ENCODE data around the gene CAPNS2. TPM values are rescaled to one million over a fixed set of nuclear protein-coding genes. Genes with fewer than 3 reads are reported as not detected.
"Not testable (repeated sequence)": the region's sequence is repeated elsewhere in the genome, so short reads cannot be mapped to it uniquely, and the experiment has no call there.

The CAPNS2 gene
- total RNA-seq, 1 donor from 2014 or later, result not detected

DNA sequence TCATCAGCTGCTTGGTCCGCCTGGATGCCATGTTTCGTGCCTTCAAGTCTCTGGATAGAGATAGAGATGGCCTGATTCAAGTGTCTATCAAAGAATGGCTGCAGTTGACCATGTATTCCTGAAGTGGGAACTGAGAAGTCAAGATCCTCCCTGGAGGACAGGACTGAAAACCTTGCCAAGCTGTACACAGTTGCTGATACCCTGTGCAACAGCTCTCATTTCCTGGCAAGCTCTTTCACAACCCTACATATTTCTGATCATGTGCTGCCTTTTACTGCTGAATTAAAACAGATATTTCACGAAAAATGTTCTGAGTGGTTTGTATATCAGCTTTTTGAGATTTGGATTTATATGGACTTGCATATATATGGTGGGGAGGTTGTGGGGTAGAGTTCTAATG, 898 bp downstream of the CAPNS2 start:
- intact Hi-C loops (cut with micrococcal nuclease), result no loop called here

DNA sequence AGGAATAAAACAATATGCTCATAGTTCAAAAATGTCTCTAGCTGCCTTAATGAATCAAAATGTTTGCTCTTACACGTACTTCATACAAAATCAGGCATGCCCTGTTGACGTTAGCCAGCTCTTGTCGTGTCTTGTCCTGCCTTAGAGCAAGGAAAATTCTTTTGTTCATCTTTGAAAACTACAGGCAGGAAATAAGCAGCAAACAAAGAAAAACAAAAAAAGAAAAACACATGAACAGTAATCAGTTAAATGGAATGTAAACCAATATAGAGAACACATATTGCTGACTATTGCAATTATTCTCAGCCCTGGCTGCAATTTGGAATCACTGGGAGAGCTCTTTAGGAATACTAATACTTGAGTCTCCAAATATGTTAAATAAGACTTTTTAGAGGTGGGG, 1.7 kb downstream of the CAPNS2 start:
- intact Hi-C loops (cut with micrococcal nuclease), result no loop called here

DNA sequence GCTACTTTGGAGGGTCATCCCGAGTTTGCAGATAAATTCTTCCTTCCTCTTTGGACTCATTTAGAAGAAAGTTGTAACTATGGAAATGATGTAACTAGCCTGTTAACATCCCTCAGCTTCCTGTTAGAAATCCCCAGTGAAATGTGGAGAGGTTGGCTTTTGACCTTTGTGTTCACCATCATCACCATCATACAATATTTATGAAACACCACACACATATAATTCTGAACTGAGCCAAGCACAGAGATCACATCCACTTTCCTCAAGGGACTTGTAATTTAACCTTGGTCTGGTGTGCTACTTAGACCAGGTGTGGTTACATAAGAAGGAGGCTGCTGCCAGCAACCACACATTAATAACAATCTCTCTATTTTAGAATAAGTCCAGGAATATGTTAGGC, 2.5 kb downstream of the CAPNS2 start:
- intact Hi-C loops (cut with micrococcal nuclease), result no loop called here

DNA sequence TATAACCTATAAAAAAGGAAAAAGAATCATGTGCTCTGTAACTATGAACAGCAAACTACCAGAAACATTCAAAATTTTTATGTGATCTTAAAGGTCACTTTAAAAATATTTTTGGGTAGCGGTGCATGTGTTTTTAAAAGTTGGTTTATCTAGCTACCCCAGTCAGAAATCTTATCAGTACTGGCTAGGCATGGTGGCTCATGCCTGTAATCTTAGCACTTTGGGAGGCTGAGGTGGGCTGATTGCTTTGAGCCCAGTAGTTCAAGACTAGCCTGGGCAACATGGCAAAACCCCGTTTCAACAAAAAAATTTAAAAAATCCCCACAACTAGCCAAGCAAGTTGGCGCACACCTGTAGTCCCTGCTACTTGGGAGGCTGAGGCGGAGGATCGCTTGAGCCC, 3.7 kb downstream of the CAPNS2 start:
- intact Hi-C loops (cut with micrococcal nuclease), result no loop called here

DNA sequence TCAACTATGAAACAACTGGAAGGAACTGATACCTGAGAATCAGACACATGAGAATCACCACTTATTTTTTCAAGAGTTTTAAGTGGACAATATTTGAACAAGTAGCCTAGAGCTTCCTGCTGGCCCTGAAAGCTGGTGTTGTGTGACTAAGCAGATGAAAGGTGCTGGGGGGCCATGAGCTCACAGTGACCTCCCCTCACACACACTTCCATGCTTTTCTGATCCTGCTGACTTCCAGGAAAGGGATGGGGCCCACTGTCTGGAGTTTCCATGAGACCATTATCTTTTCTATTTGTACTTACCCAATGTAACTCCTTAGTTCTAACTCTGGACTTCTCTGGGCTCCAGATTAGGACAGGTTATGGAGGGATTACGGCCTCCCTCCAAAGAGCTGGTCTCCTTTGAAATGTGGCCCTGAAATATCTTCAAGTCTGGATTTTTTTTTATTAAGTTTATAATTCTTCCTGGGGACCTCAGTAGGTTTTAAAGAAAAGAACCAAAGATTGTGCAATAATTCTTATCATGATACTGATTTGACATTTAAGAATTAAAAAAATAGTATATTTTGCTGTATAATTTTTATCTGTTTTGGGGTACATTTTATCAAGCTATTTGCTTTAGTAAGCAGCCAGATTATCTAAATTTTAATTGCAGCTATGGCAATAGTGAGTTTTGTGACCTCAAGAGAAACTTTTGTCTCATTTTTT, 4.9 kb downstream of the CAPNS2 start:
- intact Hi-C loops (cut with micrococcal nuclease), result no loop called here

DNA sequence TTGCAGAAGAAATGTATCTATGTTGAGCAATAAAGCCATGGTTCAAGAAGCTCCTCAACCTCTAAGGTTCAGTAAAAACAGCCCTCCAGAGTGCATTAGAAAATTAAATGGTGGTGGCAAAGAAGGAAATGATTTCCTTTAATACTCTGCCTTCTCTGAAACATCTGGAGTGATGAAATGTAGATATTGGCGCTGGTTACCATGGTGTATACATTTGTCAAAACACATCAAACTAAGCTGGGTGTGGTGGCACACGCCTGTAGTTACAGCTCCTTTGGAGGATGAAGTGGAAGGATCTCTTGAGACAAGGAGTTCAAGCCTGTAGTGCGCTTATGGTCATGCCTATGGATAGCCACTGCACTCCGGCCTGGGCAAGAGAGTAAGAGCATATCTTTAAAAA, 6.0 kb downstream of the CAPNS2 start:
- intact Hi-C loops (cut with micrococcal nuclease), result no loop called here

DNA sequence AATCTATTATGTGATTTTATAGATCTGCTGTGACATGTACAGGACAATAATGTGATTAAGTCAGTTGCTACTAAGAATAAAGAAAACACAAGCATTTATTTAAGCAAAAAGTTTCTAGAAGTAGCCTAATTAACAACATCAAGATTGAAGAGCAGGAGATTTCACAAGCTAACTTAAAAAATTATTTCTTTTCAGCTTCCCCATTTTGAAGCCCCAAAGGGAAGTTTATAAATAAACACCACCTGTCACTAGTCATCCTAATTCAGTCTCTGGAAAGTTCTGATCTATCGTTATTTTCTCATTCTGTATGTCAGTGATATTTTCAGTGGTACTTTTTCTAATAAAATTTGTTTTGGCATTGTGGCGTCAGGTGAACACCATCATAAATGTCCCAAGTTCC, 8.3 kb downstream of the CAPNS2 start:
- intact Hi-C loops (cut with micrococcal nuclease), result no loop called here

DNA sequence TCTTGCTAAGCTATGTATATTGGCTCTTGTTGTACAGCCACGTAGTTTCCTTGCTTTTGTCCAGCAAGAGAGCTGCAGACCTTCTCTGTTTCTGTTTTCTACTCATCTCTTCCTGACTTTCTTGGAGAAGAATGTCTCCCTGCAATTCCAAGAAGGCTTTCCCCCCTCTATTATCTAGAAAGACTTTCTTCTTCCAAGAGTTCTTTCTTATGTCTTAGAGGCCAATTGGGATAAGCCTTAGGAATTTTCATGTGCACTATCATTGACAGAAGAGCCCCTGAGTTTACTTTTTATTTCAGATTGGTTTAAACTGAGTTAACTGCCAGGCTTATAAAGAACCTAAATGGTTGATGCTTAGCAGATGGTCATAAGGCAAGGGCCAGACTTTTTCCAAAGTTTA, 9.0 kb downstream of the CAPNS2 start:
- intact Hi-C loops (cut with micrococcal nuclease), result no loop called here

DNA sequence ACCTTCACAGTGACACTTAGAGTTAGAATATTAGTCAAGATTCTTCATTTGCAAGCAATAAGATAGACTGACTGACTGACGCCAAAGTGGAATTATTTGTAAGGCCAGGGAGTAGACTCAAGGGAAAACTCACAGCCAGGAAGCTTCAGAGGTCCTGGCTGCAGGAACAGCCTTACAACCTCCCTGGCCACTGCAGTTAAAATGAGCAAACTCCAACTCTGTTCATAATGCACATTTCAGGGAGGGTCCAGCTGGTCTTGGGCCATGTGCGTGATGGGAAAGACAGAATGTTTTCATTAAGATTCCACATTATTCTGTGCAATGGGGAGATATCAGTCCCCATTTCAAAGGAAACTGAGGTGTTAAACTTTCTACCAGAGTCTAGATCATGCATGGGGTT, 9.9 kb downstream of the CAPNS2 start:
- intact Hi-C loops (cut with micrococcal nuclease), result no loop called here

DNA sequence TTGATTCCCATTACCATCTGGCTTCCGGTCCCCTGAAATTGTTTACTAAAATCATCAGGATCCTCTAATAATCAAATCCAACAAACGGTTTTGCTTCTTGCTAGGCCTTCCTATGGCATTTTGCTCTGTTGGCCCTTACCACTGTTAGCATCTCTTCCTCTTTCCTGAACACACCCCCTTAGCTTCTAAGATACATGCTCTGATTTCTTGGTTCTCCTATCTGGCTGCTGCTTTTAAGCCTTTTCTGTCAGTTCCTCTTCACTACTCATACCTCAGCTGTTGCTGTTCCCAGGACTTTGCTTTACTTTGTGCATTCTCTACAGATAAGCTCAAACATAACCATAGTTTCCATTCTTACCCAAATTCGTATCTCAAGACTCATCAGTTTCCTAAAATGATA, 11.4 kb downstream of the CAPNS2 start:
- intact Hi-C loops (cut with micrococcal nuclease), result no loop called here

DNA sequence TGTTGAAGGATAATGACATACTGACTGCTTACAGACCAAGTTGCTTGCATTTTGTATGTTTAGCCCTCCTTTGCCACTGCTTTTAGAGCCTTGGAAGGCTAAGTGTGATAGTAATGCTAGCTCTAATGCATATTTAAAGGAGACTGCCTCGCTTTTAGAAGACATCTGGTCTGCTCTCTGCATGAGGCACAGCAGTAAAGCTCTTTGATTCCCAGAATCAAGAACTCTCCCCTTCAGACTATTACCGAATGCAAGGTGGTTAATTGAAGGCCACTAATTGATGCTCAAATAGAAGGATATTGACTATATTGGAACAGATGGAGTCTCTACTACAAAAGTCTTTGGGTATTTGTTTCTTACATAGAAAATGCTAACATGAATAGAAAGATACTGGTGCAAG, 19.1 kb downstream of the CAPNS2 start:
- intact Hi-C loops (cut with micrococcal nuclease), result no loop called here

DNA sequence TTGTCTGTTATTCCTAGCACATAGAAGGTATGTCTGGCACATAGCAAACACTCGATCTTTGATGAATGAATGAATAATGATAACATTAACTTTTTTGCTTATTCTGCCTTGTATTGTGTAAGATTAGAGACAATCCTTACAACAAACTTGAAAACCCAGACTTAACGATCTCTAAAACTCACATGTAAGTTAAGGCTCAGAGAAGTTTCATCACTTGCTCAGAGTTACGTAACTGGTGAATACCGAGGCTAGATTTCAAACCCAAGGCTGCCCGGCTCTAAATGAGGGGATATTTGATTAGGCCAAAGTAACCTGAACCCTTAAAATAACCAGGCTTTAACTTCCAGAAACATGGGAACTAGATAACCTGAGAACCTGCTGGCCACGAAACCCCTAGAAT, 22.3 kb downstream of the CAPNS2 start:
- intact Hi-C loops (cut with micrococcal nuclease), result no loop called here

DNA sequence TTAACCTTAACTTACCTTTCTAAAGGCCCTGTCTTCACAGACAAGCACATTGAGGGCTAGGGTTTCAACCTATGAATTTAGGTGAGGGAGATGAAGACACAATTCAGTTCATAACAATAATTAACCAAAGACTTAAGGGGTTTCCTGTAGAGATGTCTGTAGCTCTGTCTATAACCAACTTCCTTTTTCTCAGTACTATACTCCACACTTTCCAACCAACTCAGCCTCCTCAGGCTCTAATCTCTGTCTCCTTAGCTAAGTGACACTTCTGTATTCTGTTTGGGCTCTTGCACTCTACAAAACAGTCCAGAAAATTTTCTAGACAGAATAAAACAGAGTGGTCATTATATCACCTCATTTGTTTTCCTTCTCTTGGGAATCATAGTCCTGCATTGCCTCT, 25.8 kb downstream of the CAPNS2 start:
- intact Hi-C loops (cut with micrococcal nuclease), result no loop called here

DNA sequence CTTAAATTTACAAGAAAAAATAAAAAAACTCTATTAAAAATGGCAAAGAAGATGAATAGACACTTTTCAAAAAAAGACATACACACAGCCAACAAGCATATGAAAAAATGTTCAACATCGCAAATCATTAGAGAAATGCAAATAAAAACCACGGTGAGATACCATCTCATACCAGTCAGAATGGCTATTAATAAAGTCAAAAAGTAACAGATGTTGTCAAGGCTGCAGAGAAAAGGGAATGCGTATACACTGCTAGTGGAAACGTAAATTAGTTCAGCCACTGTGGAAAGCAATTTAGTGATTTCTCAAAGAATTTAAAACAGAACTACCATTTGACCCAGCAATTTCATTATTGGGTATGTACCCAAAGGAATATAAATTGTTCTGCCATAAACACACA, 31.4 kb downstream of the CAPNS2 start:
- intact Hi-C loops (cut with micrococcal nuclease), result no loop called here

DNA sequence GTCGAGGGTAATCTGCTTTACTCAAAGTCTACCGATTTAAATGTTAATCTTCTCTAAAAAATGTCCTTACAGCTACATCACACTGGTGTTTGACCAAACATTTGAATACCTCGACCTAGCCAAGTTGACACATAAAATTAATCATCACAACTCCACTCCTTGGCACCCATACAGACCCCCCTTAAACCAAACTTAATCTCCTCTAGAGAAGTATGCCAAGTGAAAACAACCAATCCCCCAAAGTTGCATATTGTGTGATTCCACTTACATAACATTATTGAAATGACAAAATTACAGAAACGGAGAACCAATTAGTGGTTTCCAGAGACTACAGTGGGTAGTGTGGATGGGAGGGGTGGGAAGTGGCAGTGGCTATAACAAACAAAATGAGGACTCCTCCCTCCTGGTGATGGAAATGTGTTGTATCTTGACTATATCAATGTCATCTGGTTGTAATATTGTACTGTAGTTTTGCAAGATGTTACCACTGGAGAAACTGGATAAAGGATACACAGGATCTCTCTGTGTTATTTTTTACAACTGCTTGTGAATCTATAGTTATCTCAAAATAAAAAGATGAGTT, 39.4 kb downstream of the CAPNS2 start:
- intact Hi-C loops (cut with micrococcal nuclease), result no loop called here

DNA sequence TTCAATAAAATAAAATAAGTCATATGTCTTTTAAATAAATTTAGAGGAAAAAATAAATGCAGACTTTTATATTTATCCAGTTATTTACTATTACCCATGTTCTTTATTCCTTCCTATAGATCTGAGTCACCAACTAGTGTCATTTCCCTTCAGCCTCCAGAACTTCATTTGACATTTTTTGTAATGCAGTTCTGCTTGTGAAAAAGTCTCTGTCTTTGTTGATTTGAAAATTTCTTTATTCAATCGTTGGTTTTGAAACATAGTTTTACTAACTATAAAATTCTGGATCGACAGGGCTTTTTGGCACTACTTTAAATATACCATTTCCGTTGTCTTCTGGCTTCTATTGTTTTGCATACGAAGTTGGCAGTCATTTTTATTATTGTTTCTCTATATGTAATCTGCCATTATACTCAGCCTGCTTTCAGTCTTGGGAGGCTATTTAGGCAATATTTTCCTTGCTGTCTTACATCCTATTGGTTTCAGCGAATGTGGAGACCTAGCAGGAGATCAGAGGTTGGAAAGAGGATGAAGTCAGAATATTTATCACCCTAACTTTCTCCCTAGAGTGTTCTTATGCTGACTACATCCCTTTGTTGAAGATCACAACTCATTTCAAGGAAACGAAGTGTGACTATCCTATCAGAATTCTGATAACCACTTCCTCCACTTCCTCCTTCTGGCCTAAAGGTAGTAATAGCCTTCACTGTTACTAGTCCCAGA, 47.3 kb downstream of the CAPNS2 start:
- intact Hi-C loops (cut with micrococcal nuclease), result no loop called here

DNA sequence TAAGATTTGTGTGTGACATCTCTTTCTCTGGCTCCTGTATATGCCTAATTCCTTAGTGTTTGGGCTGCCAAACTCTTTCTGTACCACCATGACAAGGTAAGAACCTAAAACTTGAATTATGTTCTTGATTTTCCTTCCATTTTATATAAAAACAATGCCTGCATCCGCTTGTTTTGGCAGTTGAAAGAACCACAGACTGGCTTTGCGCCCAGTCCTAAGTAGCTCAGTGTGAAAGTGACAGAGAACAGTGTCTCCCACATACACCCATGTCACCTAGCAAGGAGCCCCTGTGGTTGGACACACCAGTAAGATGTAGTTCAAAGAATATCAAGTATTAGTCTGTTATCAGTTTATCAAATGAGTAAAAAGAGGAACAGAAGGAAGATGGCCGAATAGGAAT, 48.6 kb downstream of the CAPNS2 start:
- intact Hi-C loops (cut with micrococcal nuclease), result no loop called here

DNA sequence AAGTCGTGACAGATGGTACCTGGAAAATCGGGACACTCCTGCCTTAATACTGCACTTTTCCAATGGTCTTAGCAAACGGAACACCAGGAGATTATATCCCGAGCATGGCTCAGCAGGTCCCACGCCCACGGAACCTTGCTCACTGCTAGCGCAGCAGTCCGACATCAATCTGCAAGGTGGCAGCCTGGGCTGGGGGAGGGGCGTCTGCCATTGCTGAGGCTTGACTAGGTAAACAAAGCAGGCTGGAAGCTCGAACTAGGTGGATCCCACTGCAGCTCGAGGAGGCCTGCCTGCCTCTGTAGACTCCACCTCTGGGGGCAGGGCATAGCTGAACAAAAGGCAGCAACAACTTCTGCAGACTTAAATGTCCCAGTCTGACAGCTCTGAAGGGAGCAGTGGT, 49.2 kb downstream of the CAPNS2 start:
- intact Hi-C loops (cut with micrococcal nuclease), result not testable (repeated sequence)

Other genes starting within 250 kb of the CAPNS2 start
- not detected in 2 replicates for gene IRX6, start 242.5 kb upstream of the CAPNS2 start, total RNA-seq
- 0.24 and 0.32 TPM in 2 replicates for gene MMP2, start 87.5 kb upstream of the CAPNS2 start, total RNA-seq
- 1.3 and 2.7 TPM in 2 replicates for gene LPCAT2, start 57.6 kb upstream of the CAPNS2 start, total RNA-seq
- not detected in 2 replicates for gene SLC6A2, start 89.3 kb downstream of the CAPNS2 start, total RNA-seq